ENCODE results near the gene CNTFR.
"Not testable (repeated sequence)": the region's sequence is repeated elsewhere in the genome, so short reads cannot be mapped to it uniquely, and the experiment has no call there.

CNTFR gene

DNA sequence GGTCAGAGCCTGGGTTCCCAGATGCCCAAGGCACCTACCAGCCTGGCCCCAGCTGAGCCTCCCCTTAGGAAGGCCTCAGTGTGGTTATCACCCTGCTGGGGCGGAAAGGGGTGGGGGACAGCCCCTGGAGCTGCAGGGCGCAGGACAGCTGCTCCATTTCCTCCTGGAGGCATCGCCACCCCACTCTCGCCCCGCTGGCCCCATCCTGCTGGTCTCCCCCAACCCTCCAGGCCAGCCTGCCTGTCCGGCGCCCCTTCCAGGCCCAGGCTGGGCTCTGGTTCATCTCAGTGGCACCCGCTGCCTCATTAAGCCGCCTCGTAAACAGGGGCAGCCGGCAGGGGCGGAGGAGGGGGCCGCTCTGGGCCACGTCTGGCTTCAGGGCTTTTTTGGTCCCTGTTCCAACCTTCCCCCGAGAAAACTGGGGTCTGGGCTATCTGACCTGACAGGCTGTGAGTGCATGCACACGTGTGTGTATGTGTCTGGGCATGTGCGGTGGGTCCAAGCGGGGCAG lies 36.0 kb downstream of the CNTFR start:
- DNase-seq: peak; percentile 52

DNA sequence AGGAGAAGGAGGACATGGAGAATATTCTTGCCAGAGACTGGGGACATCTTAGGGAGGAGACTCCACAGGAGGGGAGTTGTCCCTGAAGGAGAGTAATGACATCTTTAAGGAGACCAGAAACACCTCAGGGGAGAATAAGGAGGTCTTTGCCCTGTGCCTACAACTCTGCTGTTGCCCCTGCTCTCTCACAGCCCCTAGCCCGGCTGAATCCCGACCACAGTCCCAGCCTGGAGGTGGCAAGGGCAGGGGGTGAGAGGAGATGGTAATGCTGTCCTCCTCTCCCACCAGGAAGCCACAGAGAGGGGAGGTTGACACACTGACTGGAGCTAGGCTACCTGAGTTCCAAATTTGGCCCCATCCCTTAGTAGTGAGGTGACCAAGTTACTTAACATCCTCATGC lies 36.5 kb downstream of the CNTFR start:
- no peak for DNase-seq

DNA sequence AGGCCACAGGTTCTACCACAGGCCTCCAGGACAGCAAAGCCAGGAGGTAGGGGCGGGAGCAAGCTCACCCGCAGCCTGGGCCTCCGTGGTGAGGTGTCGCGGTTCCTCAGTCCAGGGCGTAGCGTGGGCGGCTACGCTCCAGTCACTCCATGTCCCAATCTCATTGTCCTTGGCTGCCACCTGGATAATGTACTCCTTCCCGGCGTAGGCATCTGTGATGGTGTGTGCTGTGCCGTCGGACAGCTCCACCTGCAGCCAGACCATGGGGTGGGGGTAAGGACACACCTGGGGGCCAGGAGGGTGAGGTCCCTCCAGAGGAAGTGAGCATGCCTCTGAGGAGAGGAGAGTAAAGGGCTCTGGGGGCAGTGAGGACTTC lies 36.9 kb downstream of the CNTFR start:
- DNase-seq: no peak

DNA sequence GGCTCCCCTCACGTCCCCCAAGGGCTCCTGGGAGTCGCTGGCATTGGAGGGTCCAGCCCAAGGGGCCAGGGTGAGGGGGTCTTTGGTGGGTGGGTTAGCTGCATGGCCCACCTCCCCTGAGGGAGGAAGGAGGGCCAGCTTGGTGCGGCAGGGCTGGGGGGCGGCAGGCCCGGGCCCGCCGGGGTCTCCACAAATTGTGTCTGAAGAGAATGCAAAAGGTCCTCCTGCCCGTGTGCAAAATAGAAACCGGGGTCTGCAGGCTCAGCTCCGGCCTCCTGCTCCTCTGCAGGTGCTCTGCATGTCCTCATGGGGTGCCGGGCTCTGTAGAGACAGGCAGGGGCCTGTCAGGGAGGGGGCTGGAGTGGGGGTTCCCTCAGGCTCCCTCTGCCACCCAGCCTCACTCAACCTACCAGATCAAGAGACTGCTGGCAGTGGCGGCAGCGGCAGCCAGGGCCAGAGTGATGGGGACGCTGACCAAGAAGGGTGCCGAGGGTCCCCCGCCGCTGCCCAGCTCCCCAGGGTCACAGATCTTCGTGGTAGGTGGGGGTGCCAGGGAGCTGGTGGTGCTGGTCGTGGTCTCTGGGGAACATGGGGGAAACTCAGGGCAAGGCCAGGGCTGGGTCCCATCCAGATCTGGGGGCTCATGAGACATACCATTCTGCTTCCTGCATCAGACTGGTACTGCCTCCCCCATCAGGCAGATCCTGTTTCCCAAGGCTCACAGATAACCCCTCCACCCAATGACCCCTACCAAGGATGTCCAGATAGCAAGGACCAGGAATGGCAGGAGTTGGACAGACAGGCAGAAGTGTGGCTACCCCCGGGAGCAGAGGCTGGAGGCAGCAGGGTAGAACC lies 37.5 kb downstream of the CNTFR start:
- DNase-seq: no peak

DNA sequence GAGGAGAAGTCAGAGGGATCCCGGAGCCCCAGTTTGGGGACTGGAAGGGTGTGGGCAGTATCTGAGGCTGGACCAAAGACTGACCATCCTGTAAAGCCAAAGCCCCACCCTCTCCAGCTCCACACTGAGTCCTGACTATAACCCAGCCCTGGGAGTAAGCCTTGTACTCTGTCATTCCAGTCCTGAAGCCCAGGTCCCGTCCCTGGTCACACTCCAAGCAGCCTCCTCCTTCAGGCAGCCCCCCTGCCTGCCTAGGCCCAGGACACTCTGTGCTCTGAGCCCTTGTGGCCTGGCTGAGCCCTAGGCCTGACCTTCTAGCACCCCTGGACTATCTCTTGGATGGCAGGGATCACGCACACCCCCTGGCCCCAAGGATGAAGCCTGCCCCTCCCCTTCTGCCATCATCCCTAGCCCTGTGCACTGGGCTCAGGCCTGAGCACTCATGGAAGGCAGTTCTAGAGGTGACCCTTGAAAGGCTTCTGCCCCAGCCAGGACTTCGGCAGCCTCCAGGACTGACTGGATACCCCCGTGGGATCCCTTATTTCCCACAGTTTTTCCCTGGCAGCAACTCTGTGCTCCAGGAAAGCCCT lies 38.7 kb downstream of the CNTFR start:
- no peak for DNase-seq

DNA sequence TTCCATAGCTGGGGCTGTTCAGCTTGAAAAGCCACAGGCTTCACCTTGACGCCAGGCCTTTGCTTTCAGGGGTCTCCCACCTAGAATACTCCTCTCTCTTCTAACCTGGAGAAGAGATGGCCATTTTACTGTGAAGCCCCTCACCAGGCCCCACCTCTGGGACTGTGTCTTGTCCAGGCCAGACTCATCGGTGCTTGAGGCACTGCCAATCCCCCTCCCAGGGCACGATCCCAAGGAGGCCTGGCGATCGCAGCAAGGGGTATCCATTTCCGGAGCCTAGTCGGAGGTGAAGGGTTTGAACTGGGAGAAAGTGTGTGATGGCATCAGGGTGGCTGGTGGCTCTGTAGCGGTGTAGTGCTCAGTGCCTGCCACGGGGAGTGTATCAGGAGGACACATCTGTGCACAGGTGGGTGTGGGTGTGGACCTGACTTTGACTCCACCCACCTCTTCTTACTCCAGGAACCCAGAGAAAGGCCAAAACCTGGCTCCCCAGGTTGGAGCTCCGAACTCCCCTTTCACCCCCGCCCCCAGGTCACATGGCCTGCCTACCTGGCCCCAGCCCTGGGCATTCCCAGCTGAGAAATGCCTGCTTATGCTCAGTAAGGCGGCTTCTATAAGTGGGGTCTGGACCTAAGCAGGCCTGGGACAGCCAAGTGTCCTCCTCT lies 39.4 kb downstream of the CNTFR start:
- no peak for DNase-seq

DNA sequence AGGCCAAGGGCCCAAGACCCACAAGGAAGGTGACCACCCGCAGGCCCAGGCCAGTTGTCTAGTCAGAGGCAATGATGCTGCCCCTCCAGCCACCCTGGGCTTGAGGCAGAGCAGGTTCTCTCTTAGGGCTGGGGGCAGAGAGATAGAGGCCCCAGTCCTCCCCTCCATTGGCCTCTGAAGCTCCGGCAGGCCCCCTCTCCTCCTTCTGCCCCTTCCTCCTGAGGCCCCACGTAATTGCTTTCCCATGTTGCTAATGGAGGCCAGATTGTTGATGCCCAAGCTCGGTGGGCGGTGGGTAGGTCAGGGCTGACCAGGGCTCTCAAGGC lies 40.2 kb downstream of the CNTFR start:
- DNase-seq: no peak

DNA sequence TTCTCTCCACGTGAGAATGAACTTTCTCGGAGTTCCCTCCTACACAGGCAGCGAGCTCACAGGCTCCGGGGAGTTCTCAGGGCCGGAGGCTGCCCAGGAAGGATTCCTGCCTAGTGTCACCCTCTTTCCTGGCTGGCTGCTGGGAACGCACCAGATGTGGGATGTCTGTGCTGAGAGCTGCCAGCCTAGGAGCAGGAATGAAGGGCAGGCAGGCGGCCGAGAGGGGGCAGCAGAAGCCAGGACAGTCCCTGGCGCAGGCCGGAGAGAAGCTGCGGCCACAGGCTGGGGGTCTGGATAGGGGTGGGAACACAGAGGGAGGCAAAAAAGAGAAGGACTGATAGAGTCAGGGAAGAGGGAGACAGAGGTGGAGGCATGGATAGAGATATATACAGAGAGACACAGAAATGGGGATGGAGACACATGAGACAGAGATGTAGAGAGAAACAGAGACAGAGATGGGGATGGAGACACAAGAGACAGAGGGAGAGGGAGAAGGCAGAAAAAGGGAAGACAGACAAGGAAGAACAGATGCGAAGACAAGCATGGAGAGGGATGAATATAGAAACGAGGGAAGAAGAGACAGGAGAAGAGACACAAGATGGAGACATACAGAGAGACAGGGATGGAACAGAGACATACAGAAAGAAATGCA lies 41.4 kb downstream of the CNTFR start:
- peak; percentile 91 for DNase-seq

DNA sequence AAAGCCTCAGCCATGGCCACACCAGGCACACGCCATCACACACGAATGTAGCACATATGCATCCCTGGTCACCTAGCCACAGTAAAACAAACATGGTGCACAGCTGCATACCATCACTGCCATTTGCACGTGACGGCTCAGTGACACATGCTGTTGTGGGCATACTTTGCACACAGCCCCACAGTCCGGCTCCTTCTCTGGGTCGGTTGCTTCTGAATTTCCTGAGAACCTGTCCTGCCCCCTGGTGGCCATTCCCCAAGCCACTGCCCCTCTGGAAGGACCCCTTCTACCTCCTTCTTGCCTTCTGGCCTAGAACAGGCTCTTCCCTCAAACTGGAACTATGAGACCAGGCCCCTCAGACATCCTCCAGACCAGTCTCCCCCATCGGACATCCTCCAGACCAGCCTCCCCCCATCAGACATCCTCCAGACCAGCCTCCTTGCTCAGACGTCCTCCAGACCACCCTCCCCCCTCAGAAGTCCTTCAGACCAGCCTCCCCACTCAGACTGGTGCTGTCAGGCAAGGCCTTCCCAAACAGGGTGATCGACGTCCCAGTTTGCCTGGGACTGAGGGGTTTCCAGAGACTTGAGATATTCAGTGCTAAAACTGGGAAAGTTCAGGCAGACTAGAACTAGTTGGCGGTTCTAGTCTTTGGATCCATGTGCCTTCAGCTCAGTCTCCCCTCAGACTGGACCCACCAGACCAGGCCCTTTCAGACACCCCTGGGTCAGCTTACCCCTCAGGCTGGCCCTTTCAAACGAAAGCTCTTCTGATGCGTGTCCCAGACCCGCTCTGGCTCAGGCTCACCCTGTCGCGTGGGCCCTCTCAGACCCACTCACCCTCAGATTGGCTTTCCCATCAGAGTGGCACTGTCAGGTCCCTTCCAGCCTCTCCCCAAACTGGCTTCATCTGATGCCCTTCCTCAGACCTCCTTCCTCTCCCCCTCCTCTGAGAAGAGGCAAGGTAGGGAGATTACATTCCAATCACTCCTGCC lies 42.4 kb downstream of the CNTFR start:
- DNase-seq: peak; percentile 88

DNA sequence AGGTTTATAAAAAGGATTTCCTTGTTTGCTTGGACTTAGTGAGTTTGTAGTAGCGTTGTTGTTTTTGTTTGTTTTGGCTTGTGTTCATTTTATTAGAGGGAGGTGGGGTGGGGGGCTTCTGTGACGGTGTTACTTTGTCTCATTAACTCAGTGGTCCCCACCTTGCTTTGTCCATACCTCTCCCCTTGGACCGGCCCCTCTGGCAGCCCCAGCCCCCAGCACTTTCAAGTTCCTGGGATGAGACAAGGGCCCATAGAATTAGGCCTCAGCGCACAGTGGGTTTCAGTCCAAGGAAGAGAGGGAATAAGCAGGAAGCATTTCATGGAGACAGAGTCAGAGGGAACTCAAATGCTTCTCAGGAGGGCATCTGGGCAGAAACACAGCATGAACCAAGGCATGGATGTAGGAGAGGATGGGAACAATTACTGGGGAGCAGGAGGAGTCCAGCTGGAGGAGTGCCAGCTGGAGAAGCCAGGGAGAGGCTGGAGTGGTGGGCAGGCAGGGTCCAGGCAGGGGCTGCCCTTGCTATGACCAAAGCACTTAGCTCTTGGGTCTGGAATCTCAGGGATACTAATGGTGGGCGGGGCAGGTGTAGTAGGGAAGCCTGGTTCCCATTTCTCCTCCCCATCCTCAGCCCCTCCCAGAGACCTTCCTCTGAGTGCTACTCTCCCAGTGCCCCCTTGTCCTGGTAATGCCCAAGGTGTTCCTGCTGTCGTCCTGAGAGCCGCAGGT lies 43.3 kb downstream of the CNTFR start:
- peak; percentile 8 for DNase-seq

DNA sequence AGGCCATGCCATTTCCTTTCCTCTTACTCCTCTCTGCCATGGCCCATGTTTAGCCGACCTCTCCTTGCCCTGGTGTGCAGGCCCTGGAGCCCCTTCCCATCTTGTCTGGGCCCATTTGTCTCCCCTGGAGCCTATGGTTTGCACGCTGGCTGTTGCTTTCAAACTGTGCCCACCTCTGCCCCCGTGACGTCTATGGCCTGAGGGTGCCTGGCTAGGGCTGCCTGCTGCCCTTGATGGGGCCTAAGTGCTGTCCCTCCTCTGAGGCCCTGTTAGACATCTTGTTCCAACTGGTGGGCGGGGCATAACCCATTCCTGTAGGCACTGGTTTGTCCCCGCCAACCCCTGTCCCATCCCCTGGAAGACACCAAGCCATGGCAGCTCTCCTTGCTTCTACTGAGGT lies 44.0 kb downstream of the CNTFR start:
- no peak for DNase-seq

DNA sequence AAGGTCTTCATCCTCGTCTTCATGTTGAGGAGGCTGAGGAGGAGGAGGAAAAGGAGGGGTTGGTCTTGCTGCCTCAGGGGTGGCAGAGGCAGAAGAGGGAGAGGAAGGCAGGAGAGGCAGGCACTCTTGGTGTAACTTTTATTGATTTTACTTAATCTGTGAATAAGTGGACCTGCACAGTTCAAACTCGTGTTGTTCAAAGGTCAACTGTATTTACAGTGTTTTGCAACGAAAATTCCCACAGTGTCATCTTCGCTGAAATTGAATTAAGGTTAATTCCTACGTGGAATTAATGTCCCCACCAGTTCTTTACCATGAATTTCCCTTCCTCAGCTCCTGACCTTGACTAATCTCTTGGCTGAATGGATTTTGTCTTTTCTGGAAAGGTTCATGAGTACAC lies 45.5 kb downstream of the CNTFR start:
- no peak for DNase-seq

DNA sequence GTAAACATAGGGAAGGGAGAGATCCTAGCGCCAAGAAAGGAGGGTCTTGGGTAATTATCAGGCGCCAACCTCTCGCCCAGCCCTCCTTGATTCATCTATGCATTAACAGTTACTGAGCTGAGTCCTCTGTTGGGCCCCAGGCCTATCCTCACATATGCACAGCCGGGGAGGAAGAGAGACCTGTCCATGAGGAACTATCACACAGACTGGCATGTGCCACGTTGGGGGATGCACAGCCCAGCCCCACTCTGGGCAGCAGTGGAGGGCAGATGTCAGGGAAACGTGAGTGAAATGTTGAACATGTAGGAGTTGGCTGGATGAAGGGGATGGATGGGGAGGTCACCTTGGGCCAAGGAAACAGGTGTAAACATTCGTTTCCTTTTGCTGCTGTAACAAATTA lies 48.0 kb downstream of the CNTFR start:
- DNase-seq: no peak

DNA sequence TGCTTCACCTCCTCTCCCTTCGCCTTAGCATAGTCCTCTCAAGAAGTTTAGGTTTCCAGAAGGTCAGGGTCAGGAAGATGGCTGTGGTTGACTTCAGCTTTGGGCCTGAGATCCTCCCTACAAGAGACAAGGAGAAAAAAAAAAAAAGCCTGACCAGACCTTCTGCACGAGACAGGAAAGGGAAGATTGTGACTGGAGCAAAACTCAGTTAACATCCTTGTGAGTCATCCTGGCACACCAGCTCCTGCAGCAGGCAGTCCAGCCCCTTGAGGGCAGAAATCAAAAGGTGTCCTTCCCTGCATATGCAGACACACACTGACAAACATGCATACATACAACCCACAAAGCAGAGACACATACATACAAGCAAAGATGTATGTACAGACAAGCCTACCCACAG lies 48.7 kb downstream of the CNTFR start:
- DNase-seq: no peak

DNA sequence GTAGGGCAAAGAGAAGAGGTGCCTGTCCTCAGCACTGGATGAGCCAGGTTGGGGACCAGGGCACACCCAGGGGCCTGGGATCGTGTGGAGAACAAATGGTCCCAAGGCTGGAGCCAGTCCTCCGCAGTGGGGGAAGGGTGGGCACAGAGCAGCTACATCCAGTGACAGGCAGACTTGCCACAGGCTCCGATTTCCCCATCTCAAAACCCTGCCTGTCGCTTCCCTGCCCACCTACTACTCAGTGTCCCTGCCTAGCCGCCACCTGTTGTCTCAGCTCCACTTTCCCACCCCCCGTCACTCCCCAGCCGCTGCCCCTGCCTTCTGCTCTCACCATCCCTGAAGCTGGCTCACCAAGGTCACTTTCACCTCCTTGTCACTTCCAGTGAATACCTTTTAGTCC lies 52.8 kb downstream of the CNTFR start:
- no peak for DNase-seq

DNA sequence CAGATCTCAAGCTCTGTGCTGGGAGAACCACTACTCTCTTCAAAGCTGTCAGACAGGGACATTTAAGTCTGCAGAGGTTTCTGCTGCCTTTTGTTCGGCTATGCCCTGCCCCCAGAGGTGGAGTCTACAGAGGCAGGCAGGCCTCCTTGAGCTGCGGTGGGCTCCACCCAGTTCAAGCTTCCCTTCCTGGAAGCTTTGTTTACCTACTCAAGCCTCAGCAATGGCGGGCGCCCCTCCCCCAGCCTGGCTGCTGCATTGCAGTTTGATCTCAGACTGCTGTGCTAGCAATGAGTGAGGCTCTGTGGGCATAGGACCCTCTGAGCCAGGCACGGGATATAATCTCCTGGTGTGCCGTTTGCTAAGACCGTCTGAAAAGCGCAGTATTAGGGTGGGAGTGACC lies 57.5 kb downstream of the CNTFR start:
- not testable (repeated sequence) for DNase-seq

DNA sequence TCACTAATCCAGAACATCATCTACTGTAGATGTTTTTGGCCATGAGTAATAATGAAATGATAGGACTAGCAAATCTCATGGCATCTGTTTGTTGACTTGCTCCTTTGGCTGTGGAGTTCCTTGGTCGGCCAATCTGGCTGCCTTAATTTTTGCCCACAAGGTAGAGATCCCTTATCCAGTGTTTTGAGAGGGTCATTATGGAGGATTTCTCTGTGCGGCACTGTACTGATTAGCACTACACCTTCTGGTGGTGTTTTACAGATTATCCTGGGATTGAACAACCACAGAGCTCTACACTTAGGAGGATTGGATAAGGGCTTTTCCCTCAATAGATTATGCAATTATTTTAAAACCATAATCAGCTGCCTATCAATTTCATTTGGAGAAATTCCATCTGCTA lies 63.5 kb downstream of the CNTFR start:
- no peak for DNase-seq

DNA sequence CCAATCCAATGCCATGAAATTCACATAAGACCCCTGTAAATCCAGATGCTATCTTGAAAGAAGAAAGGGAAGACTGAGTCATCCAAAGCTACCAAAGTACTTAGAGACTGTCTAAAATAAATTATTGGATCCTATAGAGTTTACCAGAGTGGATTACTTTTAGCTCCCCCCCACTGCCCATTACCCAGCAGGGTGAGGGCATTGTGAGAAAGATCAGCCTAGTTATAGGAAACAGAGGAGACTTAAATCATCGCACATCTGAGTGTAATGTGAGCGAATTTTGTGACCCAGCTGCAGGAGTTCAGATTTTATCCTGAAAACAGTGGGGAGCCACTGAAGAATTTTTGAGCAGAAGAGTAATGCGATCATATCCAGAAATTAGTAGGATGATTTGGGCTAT lies 65.2 kb downstream of the CNTFR start:
- DNase-seq: no peak

DNA sequence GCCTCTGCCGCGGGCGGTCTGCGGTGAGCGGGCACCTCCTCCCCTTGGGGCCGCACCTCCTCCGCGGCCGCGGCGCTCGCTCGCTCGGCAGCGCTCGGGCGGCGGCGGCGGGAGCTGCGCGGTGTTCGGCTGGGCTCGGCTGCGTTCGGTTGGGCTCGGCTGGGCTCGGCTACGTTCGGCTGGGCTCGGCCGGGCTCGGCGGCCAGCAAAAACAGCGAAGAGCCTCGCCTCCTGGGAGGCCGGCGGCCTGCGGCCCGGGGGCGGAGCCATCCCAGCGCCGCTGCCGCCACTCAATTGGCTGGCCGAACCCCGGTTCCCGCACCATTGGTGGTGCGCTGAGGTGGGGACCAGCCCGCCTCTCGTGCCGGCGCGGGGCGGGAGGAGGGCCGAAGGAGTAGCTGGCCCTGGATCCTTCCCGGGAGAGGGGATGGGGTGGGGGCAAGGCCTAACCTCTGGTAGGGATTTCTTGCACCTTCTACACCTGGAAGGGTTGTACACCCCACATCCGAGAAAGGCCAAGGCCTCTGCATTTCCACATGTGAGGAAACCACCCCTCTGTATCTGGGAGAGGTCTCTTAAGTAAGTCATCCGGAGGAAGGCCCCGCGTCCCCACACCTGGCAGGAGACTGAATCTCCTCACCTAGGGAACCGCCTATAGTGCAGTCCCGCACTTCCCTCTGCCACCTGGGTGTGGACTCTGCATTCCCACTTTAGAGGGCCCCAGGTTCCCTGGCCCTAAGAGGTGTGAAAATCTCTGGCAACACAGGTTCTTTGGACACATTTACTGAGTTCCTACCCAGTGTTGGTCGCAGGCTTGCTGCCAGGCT lies 66.3 kb downstream of the CNTFR start, which contains the start of gene ENHO:
TSS of gene ENHO (minus strand) at position 20 of the 827 bp plus-strand sequence. CDS start 1,295 bp downstream, outside the sequence.
- peak; percentile 96 for DNase-seq

DNA sequence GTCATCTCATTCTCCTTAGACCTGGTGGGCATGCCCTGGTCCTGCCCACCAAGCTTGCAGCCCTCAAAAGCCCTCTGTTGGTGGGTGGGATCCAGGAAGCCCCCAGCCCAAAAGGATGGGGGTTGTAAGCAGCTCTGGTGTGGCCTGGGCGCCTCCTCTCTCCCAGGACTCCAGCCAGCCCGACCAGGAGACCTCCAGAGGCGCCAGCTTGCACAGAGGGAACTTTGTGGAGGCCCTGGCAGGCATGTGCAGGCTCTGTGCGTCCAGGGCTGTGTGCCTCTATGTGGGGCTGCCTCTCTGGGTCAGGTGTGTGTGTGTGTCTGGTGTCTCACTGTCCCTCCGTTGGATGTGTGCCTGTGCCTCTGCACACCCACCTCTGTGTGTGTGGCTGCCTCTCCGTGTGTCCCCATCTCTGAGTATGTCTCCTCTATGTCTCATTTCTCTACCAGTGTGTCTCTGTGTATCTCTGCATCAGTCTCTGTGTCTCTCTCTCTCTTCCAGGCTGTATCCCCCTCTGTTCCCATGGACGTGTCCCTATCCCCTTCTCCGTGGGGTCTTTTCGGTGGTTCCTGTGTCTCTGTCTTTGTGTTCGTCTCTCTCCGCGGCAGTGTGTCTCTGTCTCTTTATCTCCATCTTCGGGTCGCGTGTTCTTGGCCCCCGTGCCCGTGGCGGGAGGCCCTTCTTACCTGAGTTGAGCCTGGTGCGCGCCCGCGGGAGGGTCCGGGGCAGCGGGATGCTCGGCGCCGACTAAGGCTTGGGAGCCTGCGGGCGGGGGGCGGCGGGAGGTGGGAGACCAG lies 67.2 kb downstream of the CNTFR start:
- peak; percentile 61 for DNase-seq

All from eye (tissue), 1 donor.